Activated B cell treated with CpG ODN at 0.5 μM for 24 hours (primary cell): ENCODE measurements around the gene GNL2. TPM values are rescaled to one million over a fixed set of nuclear protein-coding genes. Genes with fewer than 3 reads are reported as not detected.

Source experiments
- ATAC-seq: fragments of 200-7000 bp; cut with Tn5 transposase; one replicate; pipeline ENCODE4 v1.10.0; 2021; ENCODE audit warnings: low read depth, mild to moderate bottlenecking, moderate library complexity
- CTCF ChIA-PET: fragments of 350-600 bp; sonication (Branson Sonifier 250); formaldehyde crosslinking; loops from one replicate; lab custom pipeline; 2021; ENCODE audit warnings: antibody characterized with exemption; lab: Charles Lee
- POLR2A ChIA-PET: fragments of 350-600 bp; sonication (Branson Sonifier 250); formaldehyde crosslinking; loops from one replicate; lab custom pipeline; 2021; ENCODE audit warnings: antibody characterized with exemption; lab: Charles Lee
- DNase-seq: peaks from one replicate; pipeline ENCODE4 v3.0.0; 2022
- H3K27ac Mint-ChIP-seq: one replicate; pipeline ENCODE4 v1.8.0; 2020; ENCODE audit warnings: mixed read lengths
- H3K27me3 Mint-ChIP-seq: one replicate; pipeline ENCODE4 v1.8.0; 2021; ENCODE audit warnings: mixed read lengths
- H3K36me3 Mint-ChIP-seq: one replicate; pipeline ENCODE4 v1.8.0; 2021; ENCODE audit warnings: low read depth, mixed read lengths
- H3K4me1 Mint-ChIP-seq: one replicate; pipeline ENCODE4 v1.8.0; 2021; ENCODE audit warnings: mixed read lengths
- H3K4me3 Mint-ChIP-seq: one replicate; pipeline ENCODE4 v1.8.0; 2020; ENCODE audit warnings: mild to moderate bottlenecking, mixed read lengths
- H3K9me3 Mint-ChIP-seq: one replicate; pipeline ENCODE4 v1.8.0; 2020; ENCODE audit warnings: mixed read lengths
- intact Hi-C: fragments of 100-400 bp; cut with micrococcal nuclease; formaldehyde crosslinking; loops from one replicate; pipeline ENCODE4 v1.15.1; 2024
- total RNA-seq: library from RNA; stranded (reverse); gene quantifications from 2 replicates; pipeline ENCODE4 v1.2.3, GENCODE V29; 2022
- TF ChIP-seq, protein P1 (sequence below): fragments of 200-600 bp; IDR thresholded peaks from one replicate; pipeline ENCODE4 v1.8.0; 2022; ENCODE audit warnings: antibody characterized with exemption, mild to moderate bottlenecking

Gene GNL2
- total RNA-seq, 1 donor from 2014 or later = 68.0 TPM

DNA sequence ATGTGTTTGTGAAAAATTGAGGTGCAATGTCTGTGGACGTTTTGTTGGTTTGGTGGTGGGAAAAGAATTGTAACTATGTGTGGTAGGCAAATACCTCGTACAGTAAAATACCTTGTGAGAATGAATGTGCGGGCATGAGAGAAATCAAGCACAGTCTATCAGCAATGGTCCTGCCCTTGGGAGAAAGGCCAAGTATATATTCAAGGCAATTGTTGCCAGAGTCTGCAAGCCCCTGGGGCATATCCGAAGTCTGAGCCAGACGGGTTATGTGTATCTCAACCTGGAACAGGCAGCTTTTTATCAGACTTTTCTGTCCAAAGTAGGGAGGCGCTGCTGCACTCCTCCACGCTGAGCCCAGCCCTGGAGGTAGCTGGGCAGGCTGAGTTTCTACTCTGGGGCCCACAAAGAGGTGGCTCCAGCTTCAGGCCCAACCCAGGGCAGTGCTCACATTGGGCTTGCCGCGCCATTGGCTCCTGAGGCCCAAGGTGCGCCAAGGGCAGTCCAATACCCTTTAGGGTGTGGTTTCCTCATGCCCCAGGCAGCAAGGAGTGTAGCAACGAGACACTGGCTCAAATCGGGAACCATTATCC lies 9.4 kb upstream of the GNL2 start:
- Mint-ChIP-seq H3K4me3 (no peak overlapping the region), H3K27me3 (peaks cover 18% of the 10 kb centered on the region), H3K27ac (no peak overlapping the region), H3K36me3 (no peaks in the 10 kb centered on the region), H3K4me1 (peaks cover 4% of the 10 kb centered on the region), H3K9me3 (no peaks in the 10 kb centered on the region)
- ATAC-seq (no peak), DNase-seq (no peak)
- TF ChIP-seq, protein P1, sequence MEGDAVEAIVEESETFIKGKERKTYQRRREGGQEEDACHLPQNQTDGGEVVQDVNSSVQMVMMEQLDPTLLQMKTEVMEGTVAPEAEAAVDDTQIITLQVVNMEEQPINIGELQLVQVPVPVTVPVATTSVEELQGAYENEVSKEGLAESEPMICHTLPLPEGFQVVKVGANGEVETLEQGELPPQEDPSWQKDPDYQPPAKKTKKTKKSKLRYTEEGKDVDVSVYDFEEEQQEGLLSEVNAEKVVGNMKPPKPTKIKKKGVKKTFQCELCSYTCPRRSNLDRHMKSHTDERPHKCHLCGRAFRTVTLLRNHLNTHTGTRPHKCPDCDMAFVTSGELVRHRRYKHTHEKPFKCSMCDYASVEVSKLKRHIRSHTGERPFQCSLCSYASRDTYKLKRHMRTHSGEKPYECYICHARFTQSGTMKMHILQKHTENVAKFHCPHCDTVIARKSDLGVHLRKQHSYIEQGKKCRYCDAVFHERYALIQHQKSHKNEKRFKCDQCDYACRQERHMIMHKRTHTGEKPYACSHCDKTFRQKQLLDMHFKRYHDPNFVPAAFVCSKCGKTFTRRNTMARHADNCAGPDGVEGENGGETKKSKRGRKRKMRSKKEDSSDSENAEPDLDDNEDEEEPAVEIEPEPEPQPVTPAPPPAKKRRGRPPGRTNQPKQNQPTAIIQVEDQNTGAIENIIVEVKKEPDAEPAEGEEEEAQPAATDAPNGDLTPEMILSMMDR = no peak
- ChIA-PET POLR2A (no interaction called here), CTCF (interaction anchor here (2.8 to 8.9 kb wide), 2 partner anchors 71 to 77 kb away, joined by 15 to 181 read pairs; no protein-coding TSS in a partner anchor)
- intact Hi-C loops = loop anchor here (10.0 kb wide), 1 partner anchor 410 kb away; the partner anchor contains the start of gene UTP11

DNA sequence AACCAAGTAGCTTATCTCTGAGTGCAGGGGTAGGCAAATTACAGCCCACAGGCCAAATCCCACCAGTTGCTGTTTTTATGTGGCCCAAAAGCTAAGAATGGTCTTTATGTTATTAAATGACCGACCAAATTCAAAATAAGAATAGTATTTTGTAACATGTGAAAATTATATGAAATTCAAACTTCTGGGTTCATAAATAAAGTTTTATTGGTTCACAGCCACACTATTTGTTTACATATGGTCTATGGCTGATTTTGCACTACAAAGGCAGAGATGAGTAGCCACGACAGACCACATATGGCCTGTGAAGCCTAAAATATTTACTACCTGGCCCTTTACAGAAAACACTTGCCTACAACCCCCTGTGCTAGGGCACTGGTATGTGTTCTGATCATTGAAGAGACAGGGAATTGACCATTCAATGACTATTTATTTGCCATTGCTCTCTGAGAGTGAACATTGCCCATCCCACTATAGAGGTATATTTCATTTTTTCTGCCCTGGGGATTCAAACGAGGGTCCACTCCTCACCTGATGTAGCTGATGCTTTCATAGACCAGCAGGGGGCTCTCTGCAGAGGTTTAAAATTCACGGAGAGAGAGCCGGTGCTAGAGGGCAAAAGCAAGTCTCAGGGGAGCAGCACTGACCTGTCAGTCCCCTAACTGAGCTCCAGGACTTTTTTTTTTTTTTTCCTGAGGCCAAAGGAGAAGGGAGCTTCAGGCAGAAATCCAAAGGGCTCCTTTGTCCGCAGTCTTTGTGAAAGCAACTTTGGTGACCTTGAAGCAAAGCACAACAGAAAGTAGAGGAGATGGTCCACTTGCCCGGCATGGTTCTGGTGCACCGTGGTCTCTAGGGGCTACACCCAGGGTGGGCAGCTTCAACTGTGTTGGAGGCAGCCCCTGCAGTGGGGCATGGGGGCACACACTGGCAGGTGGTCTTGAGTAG lies 7.3 kb upstream of the GNL2 start:
- peak; percentile 82 for ATAC-seq
- no peak overlapping the region for H3K4me3 Mint-ChIP-seq
- intact Hi-C loops = loop anchor here (1.0 to 10.0 kb wide), 3 partner anchors 79 to 1232 kb away; partner anchors contain the start of gene UTP11
- H3K36me3 Mint-ChIP-seq = no peaks in the 10 kb centered on the region
- ChIA-PET POLR2A (interaction anchor here (0.7 to 1.6 kb wide), 4 partner anchors 72 to 87 kb away, joined by 4 to 9 read pairs (median 5); no protein-coding TSS in a partner anchor), CTCF (interaction anchor here (0.9 to 8.9 kb wide), 16 partner anchors 9 to 257 kb away, joined by 3 to 181 read pairs (median 4); partner anchors contain the start of gene MTF1)
- peaks cover 20% of the 10 kb centered on the region for H3K27me3 Mint-ChIP-seq
- TF ChIP-seq, protein P1 = no peak
- H3K4me1 Mint-ChIP-seq = peaks cover 4% of the 10 kb centered on the region
- H3K9me3 Mint-ChIP-seq = no peaks in the 10 kb centered on the region
- no peak overlapping the region for H3K27ac Mint-ChIP-seq
- no peak for DNase-seq

DNA sequence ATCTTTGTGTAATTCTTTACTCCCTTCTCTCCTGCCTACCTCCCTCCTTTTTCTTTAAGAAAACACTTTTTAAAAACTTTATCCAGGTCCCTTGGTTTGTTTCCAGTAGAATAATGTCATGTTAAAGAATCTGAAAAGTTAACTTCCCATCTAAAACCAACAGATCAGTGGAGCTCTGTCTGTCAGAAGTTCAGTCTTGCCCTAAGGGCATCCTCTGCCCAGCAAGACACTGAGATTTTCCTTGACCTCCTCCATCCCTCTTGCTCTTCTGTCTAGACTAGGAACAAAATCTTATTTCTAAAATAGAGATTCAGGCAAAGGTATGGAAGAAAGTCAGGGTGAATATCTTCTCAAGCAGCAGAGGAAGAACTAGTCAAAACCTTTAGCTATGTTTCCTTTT lies 5.7 kb upstream of the GNL2 start:
- H3K4me1 Mint-ChIP-seq = peaks cover 4% of the 10 kb centered on the region
- ATAC-seq = no peak
- H3K4me3 Mint-ChIP-seq = no peak overlapping the region
- ChIA-PET CTCF (interaction anchor here (1.5 to 8.9 kb wide), 2 partner anchors 81 to 258 kb away, joined by 3 to 181 read pairs; partner anchors contain the start of gene MTF1), POLR2A (no interaction called here)
- intact Hi-C loops = loop anchor here (10.0 kb wide), 1 partner anchor 413 kb away; the partner anchor contains the start of gene UTP11
- TF ChIP-seq, protein P1 = no peak
- H3K36me3 Mint-ChIP-seq = no peaks in the 10 kb centered on the region
- peaks cover 21% of the 10 kb centered on the region for H3K27me3 Mint-ChIP-seq
- H3K27ac Mint-ChIP-seq = no peak overlapping the region
- DNase-seq = no peak
- H3K9me3 Mint-ChIP-seq = no peaks in the 10 kb centered on the region

DNA sequence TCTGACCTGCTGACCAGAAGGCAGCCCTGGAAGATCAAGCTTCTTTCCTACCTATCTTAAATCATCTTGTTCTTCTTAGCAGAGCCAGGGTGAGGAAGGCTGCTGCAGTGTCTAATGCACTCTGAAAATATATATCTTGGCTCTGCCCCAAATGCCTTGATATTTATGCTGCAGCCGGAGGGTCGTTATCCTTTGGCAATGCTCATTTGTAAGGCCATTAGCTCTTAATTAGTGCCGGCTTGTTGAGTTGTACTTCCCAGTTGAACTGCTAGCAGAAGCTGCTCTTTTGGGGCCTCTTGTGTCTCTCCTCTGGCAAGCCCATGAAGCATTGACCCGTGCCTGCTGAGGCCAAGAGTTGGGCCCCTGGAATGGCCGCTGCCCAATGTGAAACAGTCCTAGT lies 4.2 kb upstream of the GNL2 start:
- Mint-ChIP-seq H3K27me3 (peaks cover 17% of the 10 kb centered on the region), H3K4me3 (no peak overlapping the region), H3K36me3 (peaks cover 5% of the 10 kb centered on the region), H3K9me3 (no peaks in the 10 kb centered on the region), H3K27ac (no peak overlapping the region), H3K4me1 (peaks cover 18% of the 10 kb centered on the region)
- no peak for ATAC-seq
- intact Hi-C loops = loop anchor here (5.0 to 10.0 kb wide), 5 partner anchors 123 to 1138 kb away; partner anchors contain the start of genes C1orf122, MRPS15, SF3A3 and UTP11
- ChIA-PET CTCF (interaction anchor here (8.9 kb wide), 1 partner anchor 82 kb away, joined by 181 read pairs; no protein-coding TSS in a partner anchor), POLR2A (no interaction called here)
- TF ChIP-seq, protein P1 = no peak
- DNase-seq = no peak
